Breast epithelium (tissue), 3 donors: ENCODE results near the gene TCEAL6.

ENCODE experiments used
- CTCF ChIP-seq, 3 donors: fragments of 450-650 bp; IDR thresholded peaks; one replicate each; pipeline ENCODE4 v1.5.1; 2016 to 2017; ENCODE audit warnings: antibody characterized with exemption in 3 of 3, mild to moderate bottlenecking in 3 of 3, moderate library complexity in 3 of 3
- POLR2A ChIP-seq: fragments of 450-650 bp; IDR thresholded peaks from one replicate; pipeline ENCODE4 v1.6.1; 2016; ENCODE audit warnings: antibody characterized with exemption, mild to moderate bottlenecking, moderate library complexity
- POLR2AphosphoS5 ChIP-seq, 3 donors: sonication (generic); formaldehyde crosslinking; IDR thresholded peaks; one replicate each; pipeline ENCODE4 v1.6.1; 2017; ENCODE audit warnings: antibody characterized with exemption in 3 of 3

GRCh38 chrX:102126863-102127262, 15.4 kb downstream of the TCEAL6 start:
- TF ChIP-seq POLR2A, result no peak
- TF ChIP-seq CTCF (IDR thresholded peaks at IDR 0.05), result no peak
- TF ChIP-seq POLR2AphosphoS5 (IDR thresholded peaks at IDR 0.05), result no peak
